Esophagus squamous epithelium (tissue), 4 donors: ENCODE data around the gene RARRES1.

Experiments used
- POLR2A ChIP-seq, 4 donors: fragments of 450-650 bp; IDR thresholded peaks; one replicate each; pipeline ENCODE4 v1.6.1; 2017; ENCODE audit warnings: antibody characterized with exemption in 4 of 4, mild to moderate bottlenecking in 4 of 4, moderate library complexity in 3 of 4
- TF ChIP-seq, protein P1 (sequence below), 6 experiments: fragments of 450-650 bp in 4 of 6; fragments of 200-600 bp in 2 of 6; sonication (generic) in 2 of 6; IDR thresholded peaks; one replicate each; pipeline ENCODE4 v1.5.1; 2016 to 2019; ENCODE audit warnings: antibody characterized with exemption in 6 of 6, mild to moderate bottlenecking in 4 of 6, moderate library complexity in 4 of 6

GRCh38 chr3:158774965-158775364 is 42.7 kb upstream of the RARRES1 start:
- TF ChIP-seq, protein P1, sequence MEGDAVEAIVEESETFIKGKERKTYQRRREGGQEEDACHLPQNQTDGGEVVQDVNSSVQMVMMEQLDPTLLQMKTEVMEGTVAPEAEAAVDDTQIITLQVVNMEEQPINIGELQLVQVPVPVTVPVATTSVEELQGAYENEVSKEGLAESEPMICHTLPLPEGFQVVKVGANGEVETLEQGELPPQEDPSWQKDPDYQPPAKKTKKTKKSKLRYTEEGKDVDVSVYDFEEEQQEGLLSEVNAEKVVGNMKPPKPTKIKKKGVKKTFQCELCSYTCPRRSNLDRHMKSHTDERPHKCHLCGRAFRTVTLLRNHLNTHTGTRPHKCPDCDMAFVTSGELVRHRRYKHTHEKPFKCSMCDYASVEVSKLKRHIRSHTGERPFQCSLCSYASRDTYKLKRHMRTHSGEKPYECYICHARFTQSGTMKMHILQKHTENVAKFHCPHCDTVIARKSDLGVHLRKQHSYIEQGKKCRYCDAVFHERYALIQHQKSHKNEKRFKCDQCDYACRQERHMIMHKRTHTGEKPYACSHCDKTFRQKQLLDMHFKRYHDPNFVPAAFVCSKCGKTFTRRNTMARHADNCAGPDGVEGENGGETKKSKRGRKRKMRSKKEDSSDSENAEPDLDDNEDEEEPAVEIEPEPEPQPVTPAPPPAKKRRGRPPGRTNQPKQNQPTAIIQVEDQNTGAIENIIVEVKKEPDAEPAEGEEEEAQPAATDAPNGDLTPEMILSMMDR (IDR thresholded peaks at IDR 0.05), result no peak
- no peak for TF ChIP-seq POLR2A (IDR thresholded peaks at IDR 0.05)
